ENCODE results near the gene DEFB108B. TPM values are rescaled to one million over a fixed set of nuclear protein-coding genes. Genes with fewer than 3 reads are reported as not detected.
"Not testable (repeated sequence)": the region's sequence is repeated elsewhere in the genome, so short reads cannot be mapped to it uniquely, and the experiment has no call there.

DEFB108B gene
- total and polyA plus RNA-seq, 7 experiments from 2014 or later, result not detected

- H3K36me3 Mint-ChIP-seq; ATAC-seq; H3K27me3 ChIP-seq (ENCODE audit: control insufficient read depth in 2 of 2, insufficient read depth in 2 of 2, low read length in 2 of 2); H3K27ac ChIP-seq (ENCODE audit: low read depth, low read length); H3K4me3 ChIP-seq (ENCODE audit: low read length); H3K9me3 ChIP-seq (ENCODE audit: control insufficient read depth in 2 of 3, low read length in 3 of 3); POLR2A ChIA-PET; CTCF ChIA-PET; intact Hi-C loops (cut with micrococcal nuclease); DNase-seq; H3K4me3 Mint-ChIP-seq; H3K27ac Mint-ChIP-seq; H3K36me3 ChIP-seq (ENCODE audit: control insufficient read depth in 2 of 3, insufficient read depth in 3 of 3, low read length in 3 of 3); H3K4me1 Mint-ChIP-seq; H3K4me1 ChIP-seq (ENCODE audit: control insufficient read depth in 2 of 2, insufficient read depth in 2 of 2, low read length in 2 of 2): not testable (repeated sequence)
- peaks cover 0 to 19% (median 0%) of the 10 kb centered on the region in 5 donors for H3K27me3 Mint-ChIP-seq
- H3K9me3 Mint-ChIP-seq, result peaks cover 2 to 17% (median 6%) of the 10 kb centered on the region in 11 donors
These were observed 10.4 kb downstream of the DEFB108B start for GRCh38 chr11:71843355-71843754.

- ATAC-seq, result no peak
- Mint-ChIP-seq H3K9me3 (peaks cover 2 to 20% (median 8%) of the 10 kb centered on the region in 11 donors), H3K4me3 (no peak overlapping the region), H3K27ac (no peak overlapping the region), H3K27me3 (peaks cover 0 to 22% (median 0%) of the 10 kb centered on the region in 5 donors), H3K4me1 (no peaks in the 10 kb centered on the region), H3K36me3 (peaks cover 0 to 9% (median under 1%) of the 10 kb centered on the region in 5 donors)
- H3K4me3 ChIP-seq (ENCODE audit: low read length), result no peak overlapping the region
- no peaks in the 10 kb centered on the region for H3K36me3 ChIP-seq (ENCODE audit: control insufficient read depth in 2 of 3, insufficient read depth in 3 of 3, low read length in 3 of 3)
- H3K27ac ChIP-seq (ENCODE audit: low read depth, low read length), result no peak overlapping the region
- intact Hi-C loops (cut with micrococcal nuclease), result no loop called here
- no peaks in the 10 kb centered on the region for H3K4me1 ChIP-seq (ENCODE audit: control insufficient read depth in 2 of 2, insufficient read depth in 2 of 2, low read length in 2 of 2)
- ChIA-PET CTCF (no interaction called here), POLR2A (no interaction called here)
- no peaks in the 10 kb centered on the region for H3K27me3 ChIP-seq (ENCODE audit: control insufficient read depth in 2 of 2, insufficient read depth in 2 of 2, low read length in 2 of 2)
- DNase-seq, result no peak
- H3K9me3 ChIP-seq (ENCODE audit: control insufficient read depth in 2 of 3, low read length in 3 of 3), result no peaks in the 10 kb centered on the region
These were observed 10.9 kb downstream of the DEFB108B start for GRCh38 chr11:71843858-71844257.

- CTCF ChIA-PET; H3K9me3 ChIP-seq (ENCODE audit: control insufficient read depth in 2 of 3, low read length in 3 of 3); DNase-seq; ATAC-seq; H3K4me1 Mint-ChIP-seq; POLR2A ChIA-PET; intact Hi-C loops (cut with micrococcal nuclease); H3K27me3 ChIP-seq (ENCODE audit: control insufficient read depth in 2 of 2, insufficient read depth in 2 of 2, low read length in 2 of 2); H3K27ac ChIP-seq (ENCODE audit: low read depth, low read length); H3K4me1 ChIP-seq (ENCODE audit: control insufficient read depth in 2 of 2, insufficient read depth in 2 of 2, low read length in 2 of 2); H3K4me3 Mint-ChIP-seq; H3K36me3 ChIP-seq (ENCODE audit: control insufficient read depth in 2 of 3, insufficient read depth in 3 of 3, low read length in 3 of 3); H3K27ac Mint-ChIP-seq; H3K4me3 ChIP-seq (ENCODE audit: low read length): not testable (repeated sequence)
- H3K27me3 Mint-ChIP-seq, result peaks cover 0 to 10% (median 5%) of the 10 kb centered on the region in 5 donors
- peaks cover 4 to 31% (median 26%) of the 10 kb centered on the region in 5 donors for H3K36me3 Mint-ChIP-seq
- H3K9me3 Mint-ChIP-seq, result peaks cover 0 to 30% (median 13%) of the 10 kb centered on the region in 11 donors
These were observed 20.9 kb downstream of the DEFB108B start for GRCh38 chr11:71853895-71854294.

- H3K27me3 ChIP-seq (ENCODE audit: control insufficient read depth in 2 of 2, insufficient read depth in 2 of 2, low read length in 2 of 2); H3K4me1 Mint-ChIP-seq; CTCF ChIA-PET; H3K4me3 ChIP-seq (ENCODE audit: low read length); H3K27ac Mint-ChIP-seq; DNase-seq; intact Hi-C loops (cut with micrococcal nuclease); POLR2A ChIA-PET; H3K4me3 Mint-ChIP-seq; H3K27ac ChIP-seq (ENCODE audit: low read depth, low read length); H3K4me1 ChIP-seq (ENCODE audit: control insufficient read depth in 2 of 2, insufficient read depth in 2 of 2, low read length in 2 of 2); ATAC-seq; H3K36me3 ChIP-seq (ENCODE audit: control insufficient read depth in 2 of 3, insufficient read depth in 3 of 3, low read length in 3 of 3); H3K9me3 ChIP-seq (ENCODE audit: control insufficient read depth in 2 of 3, low read length in 3 of 3); H3K27me3 Mint-ChIP-seq: not testable (repeated sequence)
- H3K36me3 Mint-ChIP-seq, result peaks cover 3 to 27% (median 17%) of the 10 kb centered on the region in 5 donors
- H3K9me3 Mint-ChIP-seq, result peaks cover 0 to 17% (median 6%) of the 10 kb centered on the region in 11 donors
These were observed 22.9 kb downstream of the DEFB108B start for GRCh38 chr11:71855880-71856279.

GRCh38 chr11:71860835-71861234 is 27.8 kb downstream of the DEFB108B start:
- H3K4me3 ChIP-seq (ENCODE audit: low read length), result not testable (repeated sequence)

GRCh38 chr11:71863978-71864627 is 31.1 kb downstream of the DEFB108B start:
- H3K4me3 Mint-ChIP-seq; POLR2A ChIA-PET; H3K27ac Mint-ChIP-seq; H3K36me3 ChIP-seq (ENCODE audit: control insufficient read depth in 2 of 3, insufficient read depth in 3 of 3, low read length in 3 of 3); H3K27ac ChIP-seq (ENCODE audit: low read depth, low read length); H3K4me1 ChIP-seq (ENCODE audit: control insufficient read depth in 2 of 2, insufficient read depth in 2 of 2, low read length in 2 of 2); H3K27me3 ChIP-seq (ENCODE audit: control insufficient read depth in 2 of 2, insufficient read depth in 2 of 2, low read length in 2 of 2); intact Hi-C loops (cut with micrococcal nuclease); H3K36me3 Mint-ChIP-seq; H3K9me3 ChIP-seq (ENCODE audit: control insufficient read depth in 2 of 3, low read length in 3 of 3); H3K27me3 Mint-ChIP-seq; H3K4me3 ChIP-seq (ENCODE audit: low read length); H3K9me3 Mint-ChIP-seq; H3K4me1 Mint-ChIP-seq; CTCF ChIA-PET: not testable (repeated sequence)
- DNase-seq (peak in 6 of 9 donors; percentile 13 to 34 (median 22)), ATAC-seq (peak; percentile 72)

More at GRCh38 chr11:71860835-71861234, 27.8 kb downstream of the DEFB108B start:
- H3K27ac ChIP-seq (ENCODE audit: low read depth, low read length); H3K27me3 ChIP-seq (ENCODE audit: control insufficient read depth in 2 of 2, insufficient read depth in 2 of 2, low read length in 2 of 2); H3K4me1 ChIP-seq (ENCODE audit: control insufficient read depth in 2 of 2, insufficient read depth in 2 of 2, low read length in 2 of 2); H3K4me1 Mint-ChIP-seq; POLR2A ChIA-PET; intact Hi-C loops (cut with micrococcal nuclease); H3K4me3 Mint-ChIP-seq; H3K9me3 ChIP-seq (ENCODE audit: control insufficient read depth in 2 of 3, low read length in 3 of 3); H3K27me3 Mint-ChIP-seq; H3K27ac Mint-ChIP-seq; H3K36me3 ChIP-seq (ENCODE audit: control insufficient read depth in 2 of 3, insufficient read depth in 3 of 3, low read length in 3 of 3); CTCF ChIA-PET; ATAC-seq; H3K9me3 Mint-ChIP-seq; DNase-seq: not testable (repeated sequence)
- H3K36me3 Mint-ChIP-seq, result peaks cover 0 to 11% (median 8%) of the 10 kb centered on the region in 5 donors

- H3K27me3 ChIP-seq (ENCODE audit: control insufficient read depth in 2 of 2, insufficient read depth in 2 of 2, low read length in 2 of 2); H3K4me1 ChIP-seq (ENCODE audit: control insufficient read depth in 2 of 2, insufficient read depth in 2 of 2, low read length in 2 of 2); H3K4me3 Mint-ChIP-seq; H3K27me3 Mint-ChIP-seq; H3K4me1 Mint-ChIP-seq; CTCF ChIA-PET; H3K4me3 ChIP-seq (ENCODE audit: low read length); H3K9me3 Mint-ChIP-seq; H3K27ac Mint-ChIP-seq; POLR2A ChIA-PET; H3K36me3 ChIP-seq (ENCODE audit: control insufficient read depth in 2 of 3, insufficient read depth in 3 of 3, low read length in 3 of 3); ATAC-seq; H3K9me3 ChIP-seq (ENCODE audit: control insufficient read depth in 2 of 3, low read length in 3 of 3); intact Hi-C loops (cut with micrococcal nuclease); H3K27ac ChIP-seq (ENCODE audit: low read depth, low read length); DNase-seq: not testable (repeated sequence)
- peaks cover 0 to 17% (median 12%) of the 10 kb centered on the region in 5 donors for H3K36me3 Mint-ChIP-seq
These were observed 34.2 kb downstream of the DEFB108B start for GRCh38 chr11:71867209-71867608.
